PC-3 (cell line): Measurements from ENCODE around the gene EP400.

Experiments used
- EZH2 ChIP-seq: fragments of 300-600 bp; sonication (generic); IDR thresholded peaks from one replicate; pipeline ENCODE4 v1.6.1; 2017; ENCODE audit warnings: antibody characterized with exemption, mild to moderate bottlenecking, low read length; ENCODE audit not compliant: unreplicated experiment
- TF ChIP-seq, protein P1 (sequence below): fragments of 300-600 bp; sonication (generic); conservative IDR thresholded peaks from 2 replicates; pipeline ENCODE4 v1.5.1; 2017; ENCODE audit warnings: antibody characterized with exemption, low read depth, mild to moderate bottlenecking, low read length

DNA sequence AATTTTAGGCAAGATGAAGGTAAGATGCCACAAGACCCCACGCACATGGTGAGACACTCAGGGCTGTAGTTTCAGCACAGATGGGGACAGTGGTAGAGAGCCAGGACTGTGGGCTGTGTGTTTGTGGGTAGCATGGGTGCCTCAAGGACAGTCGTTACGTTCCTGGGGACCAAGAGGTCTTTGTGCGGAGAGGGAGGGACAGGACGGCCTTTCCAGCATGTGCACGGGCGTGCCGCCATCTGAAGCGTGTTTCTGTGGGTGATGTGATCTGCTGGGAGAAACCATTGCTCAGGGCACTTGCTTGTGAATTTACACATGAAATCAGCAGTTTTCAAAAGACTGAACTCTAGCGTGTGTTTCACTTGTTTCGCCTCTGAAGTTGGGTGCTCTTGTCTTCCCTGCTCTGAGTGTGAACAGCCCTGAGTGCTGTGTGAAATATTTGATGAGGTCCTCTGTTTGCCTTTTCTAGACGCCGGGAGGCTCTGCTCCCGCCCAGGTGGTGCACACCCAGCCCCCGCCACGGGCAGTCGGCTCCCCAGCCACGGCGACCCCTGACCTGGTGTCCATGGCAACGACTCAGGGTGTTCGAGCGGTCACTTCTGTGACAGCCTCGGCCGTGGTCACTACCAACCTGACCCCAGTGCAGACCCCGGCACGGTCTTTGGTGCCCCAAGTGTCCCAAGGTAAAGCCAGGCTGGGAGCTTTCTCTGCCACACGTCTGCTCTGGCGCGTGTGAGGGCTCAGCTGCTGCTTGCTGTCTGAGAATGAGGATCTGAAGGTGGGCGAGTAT is 112.1 kb downstream of the EP400 start:
- TF ChIP-seq, protein P1, sequence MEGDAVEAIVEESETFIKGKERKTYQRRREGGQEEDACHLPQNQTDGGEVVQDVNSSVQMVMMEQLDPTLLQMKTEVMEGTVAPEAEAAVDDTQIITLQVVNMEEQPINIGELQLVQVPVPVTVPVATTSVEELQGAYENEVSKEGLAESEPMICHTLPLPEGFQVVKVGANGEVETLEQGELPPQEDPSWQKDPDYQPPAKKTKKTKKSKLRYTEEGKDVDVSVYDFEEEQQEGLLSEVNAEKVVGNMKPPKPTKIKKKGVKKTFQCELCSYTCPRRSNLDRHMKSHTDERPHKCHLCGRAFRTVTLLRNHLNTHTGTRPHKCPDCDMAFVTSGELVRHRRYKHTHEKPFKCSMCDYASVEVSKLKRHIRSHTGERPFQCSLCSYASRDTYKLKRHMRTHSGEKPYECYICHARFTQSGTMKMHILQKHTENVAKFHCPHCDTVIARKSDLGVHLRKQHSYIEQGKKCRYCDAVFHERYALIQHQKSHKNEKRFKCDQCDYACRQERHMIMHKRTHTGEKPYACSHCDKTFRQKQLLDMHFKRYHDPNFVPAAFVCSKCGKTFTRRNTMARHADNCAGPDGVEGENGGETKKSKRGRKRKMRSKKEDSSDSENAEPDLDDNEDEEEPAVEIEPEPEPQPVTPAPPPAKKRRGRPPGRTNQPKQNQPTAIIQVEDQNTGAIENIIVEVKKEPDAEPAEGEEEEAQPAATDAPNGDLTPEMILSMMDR: no peak
- no peak for TF ChIP-seq EZH2
